ENCODE data around the gene ZNF646. TPM values are rescaled to one million over a fixed set of nuclear protein-coding genes. Genes with fewer than 3 reads are reported as not detected.
A peak's percentile ranks its signal among the peaks of the same experiment; 100 is the strongest.

Gene ZNF646
- polyA plus RNA-seq, 1 donor from 2014 or later = 8.5 TPM

DNA sequence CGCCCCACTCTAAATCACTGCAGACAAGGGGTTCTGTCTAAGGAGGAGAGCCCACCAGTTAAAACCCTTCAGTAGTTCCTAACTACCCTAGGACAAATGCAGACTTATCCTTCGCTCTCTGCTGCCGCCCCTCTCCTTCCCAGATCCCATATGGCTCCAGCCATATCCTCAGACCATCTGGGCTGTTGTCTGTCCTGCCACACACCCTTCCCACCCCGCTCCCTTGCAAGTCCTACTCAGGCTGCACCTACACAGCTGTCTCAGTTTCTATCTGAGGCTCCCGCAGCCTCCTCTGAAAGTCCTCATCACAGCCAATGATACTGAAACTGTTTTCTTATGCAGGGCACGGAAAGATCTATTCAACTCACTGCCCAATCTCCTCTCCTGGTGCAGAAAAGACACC, 33.2 kb downstream of the ZNF646 start:
- H3K36me3 ChIP-seq (ENCODE audit: insufficient read depth, low read length) = no peaks in the 10 kb centered on the region
- no peaks in the 10 kb centered on the region for H3K9me3 ChIP-seq (ENCODE audit: low read length)
- H3K9ac ChIP-seq (ENCODE audit: low read length) = no peak overlapping the region
- no peak overlapping the region for H3K4me2 ChIP-seq (ENCODE audit: low read length)
- no peaks in the 10 kb centered on the region for H3K79me2 ChIP-seq (replicated peaks; ENCODE audit: insufficient read depth, low read length)
- no peak for TF ChIP-seq SMC3 (conservative IDR thresholded peaks at IDR 0.05; ENCODE audit: poor library complexity)
- peak overlapping the region; percentile 83 for H2AFZ ChIP-seq (ENCODE audit: low read depth, low read length)
- no peaks in the 10 kb centered on the region for H3F3A ChIP-seq (ENCODE audit: insufficient read depth, low read length, poor library complexity, severe bottlenecking)
- H3K4me3 ChIP-seq (ENCODE audit: low read length) = peak overlapping the region; percentile 99
- no peaks in the 10 kb centered on the region for H3K27me3 ChIP-seq (ENCODE audit: insufficient read depth, low read depth, low read length)
- H4K20me1 ChIP-seq (ENCODE audit: insufficient read depth) = no peaks in the 10 kb centered on the region
- no peak overlapping the region for H3K27ac ChIP-seq (ENCODE audit: low read length)
- H3K9me2 ChIP-seq (ENCODE audit: insufficient read depth, low read length) = no peaks in the 10 kb centered on the region

DNA sequence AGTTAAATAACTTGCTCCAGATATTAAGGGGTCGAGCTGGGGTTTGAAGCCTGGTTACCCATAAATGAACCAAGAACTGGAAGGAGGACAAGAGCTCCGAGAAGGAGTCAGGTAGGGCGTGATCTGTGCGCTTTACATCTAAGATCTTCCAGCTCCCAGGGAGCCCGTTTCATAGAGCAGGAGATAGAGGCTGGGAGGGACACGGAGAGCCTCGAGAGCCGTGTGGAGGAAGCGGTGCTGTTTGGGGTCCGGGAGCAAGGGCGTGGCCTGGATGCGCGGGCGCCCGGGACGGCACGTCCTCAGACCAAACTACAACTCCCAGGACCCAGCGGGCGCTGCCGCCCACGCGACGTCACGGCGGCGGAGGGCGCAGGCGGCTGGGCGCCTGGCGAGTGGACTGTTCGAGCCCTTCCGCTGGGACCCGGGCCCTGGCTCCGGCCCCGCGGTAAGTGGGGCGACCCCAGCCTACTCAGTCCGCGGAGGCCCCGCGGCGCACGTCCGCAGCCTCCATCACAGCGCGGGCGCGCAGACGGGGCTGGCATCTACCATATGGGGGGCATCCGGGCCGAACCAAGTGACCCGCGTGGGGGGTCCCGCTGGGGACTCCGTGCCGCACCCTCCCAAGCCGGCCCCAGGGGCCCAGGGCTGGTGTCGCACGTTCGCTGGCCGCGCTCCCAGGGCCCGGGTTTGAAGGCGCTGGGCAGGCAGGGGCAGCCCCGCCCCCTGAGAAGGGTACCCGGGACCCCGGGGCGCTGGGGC, 34.0 kb downstream of the ZNF646 start, which contains the start of gene BCKDK:
TSS of gene BCKDK (plus strand) at position 352 of the 759 bp plus-strand sequence. CDS start 838 bp downstream, outside the sequence.
- H3K79me2 ChIP-seq (replicated peaks; ENCODE audit: insufficient read depth, low read length) = no peaks in the 10 kb centered on the region
- peak within 1 kb of the TSS; percentile 44 for H3K4me2 ChIP-seq (ENCODE audit: low read length)
- no peaks in the 10 kb centered on the region for H3K27me3 ChIP-seq (ENCODE audit: insufficient read depth, low read depth, low read length)
- no peaks in the 10 kb centered on the region for H3K36me3 ChIP-seq (ENCODE audit: insufficient read depth, low read length)
- H3K4me3 ChIP-seq (ENCODE audit: low read length) = peak within 1 kb of the TSS; percentile 99
- H3K9me2 ChIP-seq (ENCODE audit: insufficient read depth, low read length) = no peaks in the 10 kb centered on the region
- H4K20me1 ChIP-seq (ENCODE audit: insufficient read depth) = no peaks in the 10 kb centered on the region
- peak within 1 kb of the TSS; percentile 83 for H2AFZ ChIP-seq (ENCODE audit: low read depth, low read length)
- H3K9ac ChIP-seq (ENCODE audit: low read length) = peak within 1 kb of the TSS; percentile 87
- TF ChIP-seq, protein P1, sequence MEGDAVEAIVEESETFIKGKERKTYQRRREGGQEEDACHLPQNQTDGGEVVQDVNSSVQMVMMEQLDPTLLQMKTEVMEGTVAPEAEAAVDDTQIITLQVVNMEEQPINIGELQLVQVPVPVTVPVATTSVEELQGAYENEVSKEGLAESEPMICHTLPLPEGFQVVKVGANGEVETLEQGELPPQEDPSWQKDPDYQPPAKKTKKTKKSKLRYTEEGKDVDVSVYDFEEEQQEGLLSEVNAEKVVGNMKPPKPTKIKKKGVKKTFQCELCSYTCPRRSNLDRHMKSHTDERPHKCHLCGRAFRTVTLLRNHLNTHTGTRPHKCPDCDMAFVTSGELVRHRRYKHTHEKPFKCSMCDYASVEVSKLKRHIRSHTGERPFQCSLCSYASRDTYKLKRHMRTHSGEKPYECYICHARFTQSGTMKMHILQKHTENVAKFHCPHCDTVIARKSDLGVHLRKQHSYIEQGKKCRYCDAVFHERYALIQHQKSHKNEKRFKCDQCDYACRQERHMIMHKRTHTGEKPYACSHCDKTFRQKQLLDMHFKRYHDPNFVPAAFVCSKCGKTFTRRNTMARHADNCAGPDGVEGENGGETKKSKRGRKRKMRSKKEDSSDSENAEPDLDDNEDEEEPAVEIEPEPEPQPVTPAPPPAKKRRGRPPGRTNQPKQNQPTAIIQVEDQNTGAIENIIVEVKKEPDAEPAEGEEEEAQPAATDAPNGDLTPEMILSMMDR (IDR thresholded peaks at IDR 0.05; ENCODE audit: poor library complexity, severe bottlenecking) = no peak
- no peak for TF ChIP-seq TAF1 (IDR thresholded peaks at IDR 0.05; ENCODE audit: low read depth)
- TF ChIP-seq RAD21 (conservative IDR thresholded peaks at IDR 0.05) = no peak
- TF ChIP-seq EP300 (conservative IDR thresholded peaks at IDR 0.05; ENCODE audit: poor library complexity, severe bottlenecking) = peak; percentile 25
- TF ChIP-seq SMC3 (conservative IDR thresholded peaks at IDR 0.05; ENCODE audit: poor library complexity) = no peak
- TF ChIP-seq MXI1 (conservative IDR thresholded peaks at IDR 0.05; ENCODE audit: poor library complexity, severe bottlenecking) = peak; percentile 75
- peak; percentile 74 for TF ChIP-seq POLR2AphosphoS5 (IDR thresholded peaks at IDR 0.05)
- TF ChIP-seq, protein P2, sequence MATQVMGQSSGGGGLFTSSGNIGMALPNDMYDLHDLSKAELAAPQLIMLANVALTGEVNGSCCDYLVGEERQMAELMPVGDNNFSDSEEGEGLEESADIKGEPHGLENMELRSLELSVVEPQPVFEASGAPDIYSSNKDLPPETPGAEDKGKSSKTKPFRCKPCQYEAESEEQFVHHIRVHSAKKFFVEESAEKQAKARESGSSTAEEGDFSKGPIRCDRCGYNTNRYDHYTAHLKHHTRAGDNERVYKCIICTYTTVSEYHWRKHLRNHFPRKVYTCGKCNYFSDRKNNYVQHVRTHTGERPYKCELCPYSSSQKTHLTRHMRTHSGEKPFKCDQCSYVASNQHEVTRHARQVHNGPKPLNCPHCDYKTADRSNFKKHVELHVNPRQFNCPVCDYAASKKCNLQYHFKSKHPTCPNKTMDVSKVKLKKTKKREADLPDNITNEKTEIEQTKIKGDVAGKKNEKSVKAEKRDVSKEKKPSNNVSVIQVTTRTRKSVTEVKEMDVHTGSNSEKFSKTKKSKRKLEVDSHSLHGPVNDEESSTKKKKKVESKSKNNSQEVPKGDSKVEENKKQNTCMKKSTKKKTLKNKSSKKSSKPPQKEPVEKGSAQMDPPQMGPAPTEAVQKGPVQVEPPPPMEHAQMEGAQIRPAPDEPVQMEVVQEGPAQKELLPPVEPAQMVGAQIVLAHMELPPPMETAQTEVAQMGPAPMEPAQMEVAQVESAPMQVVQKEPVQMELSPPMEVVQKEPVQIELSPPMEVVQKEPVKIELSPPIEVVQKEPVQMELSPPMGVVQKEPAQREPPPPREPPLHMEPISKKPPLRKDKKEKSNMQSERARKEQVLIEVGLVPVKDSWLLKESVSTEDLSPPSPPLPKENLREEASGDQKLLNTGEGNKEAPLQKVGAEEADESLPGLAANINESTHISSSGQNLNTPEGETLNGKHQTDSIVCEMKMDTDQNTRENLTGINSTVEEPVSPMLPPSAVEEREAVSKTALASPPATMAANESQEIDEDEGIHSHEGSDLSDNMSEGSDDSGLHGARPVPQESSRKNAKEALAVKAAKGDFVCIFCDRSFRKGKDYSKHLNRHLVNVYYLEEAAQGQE (IDR thresholded peaks at IDR 0.05; ENCODE audit: borderline replicate concordance) = no peak
- TF ChIP-seq EZH2 (IDR thresholded peaks at IDR 0.05; ENCODE audit: borderline replicate concordance, insufficient read depth, low read length, poor library complexity, severe bottlenecking) = no peak
- no peaks in the 10 kb centered on the region for H3F3A ChIP-seq (ENCODE audit: insufficient read depth, low read length, poor library complexity, severe bottlenecking)
- H3K27ac ChIP-seq (ENCODE audit: low read length) = peak within 1 kb of the TSS; percentile 24
- H3K9me3 ChIP-seq (ENCODE audit: low read length) = no peaks in the 10 kb centered on the region
